DND-41 (cell line): Measurements from ENCODE around the gene TRMO.

Source experiments
- ATAC-seq: fragments of 200-7000 bp; cut with Tn5 transposase; 3 replicates; pipeline ENCODE4 v1.9.1; 2021; ENCODE audit warnings: low read depth; ENCODE audit not compliant: insufficient read depth
- DNase-seq: peaks from one replicate; pipeline ENCODE4 v3.0.0-alpha.2; 2020
- H2AFZ ChIP-seq: 2 replicates; pipeline ENCODE4 v1.6.0; 2012; ENCODE audit warnings: low read depth, low read length
- H3K27ac ChIP-seq: 2 replicates; pipeline ENCODE4 v1.5.1; 2012; ENCODE audit warnings: low read length, inconsistent platforms
- H3K27me3 ChIP-seq: fragments of 200-600 bp; sonication (generic); 2 replicates; pipeline ENCODE4 v1.6.0; 2012; ENCODE audit warnings: low read length, mild to moderate bottlenecking, inconsistent platforms; ENCODE audit not compliant: insufficient read depth, poor library complexity
- H3K36me3 ChIP-seq: 2 replicates; pipeline ENCODE4 v1.5.1; 2012; ENCODE audit warnings: low read length, inconsistent platforms; ENCODE audit not compliant: insufficient read depth
- H3K4me1 ChIP-seq: 2 replicates; pipeline ENCODE4 v1.5.1; 2012; ENCODE audit warnings: mild to moderate bottlenecking, low read length; ENCODE audit not compliant: insufficient read depth
- H3K4me2 ChIP-seq: 2 replicates; pipeline ENCODE4 v1.6.0; 2012; ENCODE audit warnings: mild to moderate bottlenecking, moderate library complexity, low read length, inconsistent platforms; ENCODE audit not compliant: insufficient read depth
- H3K4me3 ChIP-seq, 2 experiments: fragments of 200-600 bp in 1 of 2; shearing (Covaris generic) in 1 of 2; 2 replicates each; pipeline ENCODE4 v1.5.1; 2012 to 2016; ENCODE audit warnings: inconsistent platforms in 2 of 2, low read length in 2 of 2, mild to moderate bottlenecking in 2 of 2, low read depth in 1 of 2, moderate library complexity in 1 of 2
- H3K79me2 ChIP-seq: 2 replicates; pipeline ENCODE4 v1.6.0; 2012; ENCODE audit warnings: low read length, inconsistent platforms; ENCODE audit not compliant: insufficient read depth
- H3K9ac ChIP-seq: 2 replicates; pipeline ENCODE4 v1.6.0; 2012; ENCODE audit warnings: low read depth, mild to moderate bottlenecking, inconsistent platforms, low read length, moderate library complexity
- H3K9me3 ChIP-seq: 2 replicates; pipeline ENCODE4 v1.5.1; 2012; ENCODE audit warnings: low read length, moderate library complexity, mild to moderate bottlenecking, inconsistent platforms; ENCODE audit not compliant: insufficient read depth, severe bottlenecking
- H4K20me1 ChIP-seq: 2 replicates; pipeline ENCODE4 v1.6.0; 2012; ENCODE audit warnings: low read length; ENCODE audit not compliant: insufficient read depth
- CTCF ChIP-seq: IDR thresholded peaks from 2 replicates; pipeline ENCODE4 v1.5.1; 2012; ENCODE audit warnings: borderline replicate concordance, low read length, moderate library complexity, mild to moderate bottlenecking; ENCODE audit not compliant: poor library complexity, severe bottlenecking; ENCODE audit errors: extremely low read depth
- EZH2 ChIP-seq: IDR thresholded peaks from 3 replicates; pipeline ENCODE4 v1.6.1; 2012; ENCODE audit warnings: borderline replicate concordance, low read depth, mild to moderate bottlenecking, moderate library complexity, low read length, inconsistent platforms; ENCODE audit not compliant: severe bottlenecking

The TRMO gene

DNA sequence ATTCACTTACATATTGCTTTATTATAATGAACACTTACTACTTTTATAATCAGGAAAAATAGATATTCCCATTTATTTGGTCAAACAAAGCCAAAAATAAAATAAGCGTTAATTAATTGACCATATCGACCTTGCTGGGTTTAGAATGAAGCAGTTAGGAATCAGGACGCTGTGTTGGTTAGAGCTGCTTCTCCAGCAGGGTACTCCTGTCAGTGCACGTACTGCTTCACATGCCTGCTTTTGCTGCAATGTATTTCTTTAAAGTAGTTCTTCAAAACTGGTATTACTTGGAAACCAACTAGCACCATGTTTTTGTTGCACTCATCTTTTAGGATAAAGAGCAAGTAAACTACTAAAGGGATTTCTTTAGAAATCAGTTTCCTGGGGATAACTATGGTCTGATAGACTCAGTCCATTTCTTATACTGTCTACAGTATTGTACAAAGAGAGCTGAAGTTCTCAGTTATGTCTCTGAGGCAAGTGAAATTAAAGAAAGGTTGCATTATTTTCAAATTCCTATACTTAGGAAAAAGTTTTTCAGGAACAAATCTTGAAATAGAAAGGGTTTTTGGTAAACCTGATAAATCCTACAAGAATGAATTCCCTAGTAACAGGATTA, 6.8 kb upstream of the TRMO start:
- no peak overlapping the region for H3K27ac ChIP-seq
- no peak overlapping the region for H2AFZ ChIP-seq
- H3K9ac ChIP-seq = no peak overlapping the region
- H3K4me1 ChIP-seq = peaks cover 22% of the 10 kb centered on the region
- H3K27me3 ChIP-seq = no peaks in the 10 kb centered on the region
- DNase-seq (no peak), ATAC-seq (no peak)
- no peaks in the 10 kb centered on the region for H3K79me2 ChIP-seq
- H3K4me3 ChIP-seq = no peak overlapping the region
- H3K9me3 ChIP-seq = no peaks in the 10 kb centered on the region
- TF ChIP-seq CTCF (no peak), EZH2 (no peak)
- no peak overlapping the region for H3K4me2 ChIP-seq
- no peaks in the 10 kb centered on the region for H4K20me1 ChIP-seq
- no peaks in the 10 kb centered on the region for H3K36me3 ChIP-seq

GRCh38 chr9:97925497-97926334, 3.4 kb upstream of the TRMO start:
- H4K20me1 ChIP-seq = no peaks in the 10 kb centered on the region
- H3K36me3 ChIP-seq = no peaks in the 10 kb centered on the region
- H3K27ac ChIP-seq = no peak overlapping the region
- peaks cover 34% of the 10 kb centered on the region for H3K4me1 ChIP-seq
- H3K27me3 ChIP-seq = no peaks in the 10 kb centered on the region
- no peaks in the 10 kb centered on the region for H3K9me3 ChIP-seq
- H3K4me2 ChIP-seq = no peak overlapping the region
- no peak overlapping the region for H3K9ac ChIP-seq
- H3K4me3 ChIP-seq = no peak overlapping the region
- no peak for DNase-seq
- H3K79me2 ChIP-seq = peaks cover 11% of the 10 kb centered on the region
- ATAC-seq = no peak
- H2AFZ ChIP-seq = no peak overlapping the region
- no peak for TF ChIP-seq CTCF
- TF ChIP-seq EZH2 = no peak

DNA sequence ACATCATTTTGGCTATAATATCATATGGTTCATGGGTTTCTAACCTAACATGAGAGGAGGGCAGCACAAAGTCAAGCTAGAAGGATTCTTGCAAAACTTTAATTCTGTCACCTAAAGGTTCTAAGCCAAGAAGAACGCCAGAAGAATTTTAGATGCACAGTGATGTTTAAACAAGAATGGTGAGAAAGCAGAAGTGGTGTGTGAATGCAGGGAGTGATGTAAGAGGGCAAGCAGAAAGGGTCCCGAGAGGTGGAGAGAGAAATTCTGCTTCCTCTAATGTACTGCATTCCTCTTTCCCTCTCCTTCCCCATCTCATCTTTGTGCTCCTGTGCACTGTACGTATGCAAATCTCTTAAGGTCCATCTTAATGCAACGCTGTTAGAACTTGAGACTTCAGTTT, 2.1 kb upstream of the TRMO start:
- Histone ChIP-seq H3K36me3 (no peaks in the 10 kb centered on the region), H3K27ac (no peak overlapping the region), H4K20me1 (no peaks in the 10 kb centered on the region), H3K4me1 (peaks cover 42% of the 10 kb centered on the region), H3K4me3 (no peak overlapping the region), H3K79me2 (peaks cover 24% of the 10 kb centered on the region), H3K27me3 (no peaks in the 10 kb centered on the region), H2AFZ (peak overlapping the region; percentile 28), H3K9ac (peak overlapping the region; percentile 73; the same call in 1 of the 2 replicates), H3K4me2 (0 out of 2 replicates have a peak overlapping the region, but pooled peaks have one; percentile 74), H3K9me3 (no peaks in the 10 kb centered on the region)
- TF ChIP-seq CTCF = no peak
- no peak for TF ChIP-seq EZH2
- no peak for DNase-seq
- no peak for ATAC-seq
